Measurements from ENCODE around the gene CTNNA1. TPM values are rescaled to one million over a fixed set of nuclear protein-coding genes. Genes with fewer than 3 reads are reported as not detected.

The CTNNA1 gene
- total and polyA plus RNA-seq, 2 experiments from 2014 or later, result 171 to 260 TPM

- Histone ChIP-seq H3K4me3 (no peak overlapping the region), H3K4me1 (ENCODE audit: low read depth) (no peaks in the 10 kb centered on the region), H3K9me3 (ENCODE audit: low read depth) (no peaks in the 10 kb centered on the region), H3K36me3 (peaks cover 13% of the 10 kb centered on the region), H3K27me3 (no peaks in the 10 kb centered on the region), H3K27ac (no peak overlapping the region)
- TF ChIP-seq CTCF (IDR thresholded peaks at IDR 0.05; ENCODE audit: low read depth, low read length), result no peak
- DNase-seq (ENCODE audit: low read depth in 1 of 2, low spot score in 1 of 2), result no peak
These were observed 25.0 kb downstream of the CTNNA1 start for GRCh38 chr5:138778234-138778633.

- TF ChIP-seq CTCF (IDR thresholded peaks at IDR 0.05; ENCODE audit: low read depth, low read length), result no peak
- Histone ChIP-seq H3K4me1 (ENCODE audit: low read depth) (no peaks in the 10 kb centered on the region), H3K27ac (no peak overlapping the region), H3K27me3 (no peaks in the 10 kb centered on the region), H3K4me3 (no peak overlapping the region), H3K36me3 (peaks cover 16% of the 10 kb centered on the region), H3K9me3 (ENCODE audit: low read depth) (no peaks in the 10 kb centered on the region)
- DNase-seq (ENCODE audit: low read depth in 1 of 2, low spot score in 1 of 2), result no peak
These were observed 30.8 kb downstream of the CTNNA1 start for GRCh38 chr5:138783976-138784375.

- no peak overlapping the region for H3K4me3 ChIP-seq
- H3K27ac ChIP-seq, result no peak overlapping the region
- peaks cover 16% of the 10 kb centered on the region for H3K36me3 ChIP-seq
- no peak for TF ChIP-seq CTCF (IDR thresholded peaks at IDR 0.05; ENCODE audit: low read depth, low read length)
- no peaks in the 10 kb centered on the region for H3K27me3 ChIP-seq
- H3K4me1 ChIP-seq (ENCODE audit: low read depth), result no peaks in the 10 kb centered on the region
- DNase-seq (ENCODE audit: low read depth in 1 of 2, low spot score in 1 of 2), result peak in 1 of 2 donors; percentile 60
- no peaks in the 10 kb centered on the region for H3K9me3 ChIP-seq (ENCODE audit: low read depth)
These were observed 31.4 kb downstream of the CTNNA1 start for GRCh38 chr5:138784590-138784989.

- Histone ChIP-seq H3K4me3 (no peak overlapping the region), H3K27me3 (no peaks in the 10 kb centered on the region), H3K9me3 (ENCODE audit: low read depth) (no peaks in the 10 kb centered on the region), H3K36me3 (peaks cover 4% of the 10 kb centered on the region), H3K27ac (no peak overlapping the region), H3K4me1 (ENCODE audit: low read depth) (peaks cover 10% of the 10 kb centered on the region)
- TF ChIP-seq CTCF (IDR thresholded peaks at IDR 0.05; ENCODE audit: low read depth, low read length), result peak; percentile 60
- peak; percentile 53 to 62 for DNase-seq (ENCODE audit: low read depth in 1 of 2, low spot score in 1 of 2)
These were observed 36.6 kb downstream of the CTNNA1 start for GRCh38 chr5:138789771-138790242.

- Histone ChIP-seq H3K9me3 (ENCODE audit: low read depth) (no peaks in the 10 kb centered on the region), H3K27me3 (no peaks in the 10 kb centered on the region), H3K4me1 (ENCODE audit: low read depth) (peaks cover 10% of the 10 kb centered on the region), H3K4me3 (no peak overlapping the region), H3K27ac (peak overlapping the region; percentile 20), H3K36me3 (peaks cover 4% of the 10 kb centered on the region)
- DNase-seq (ENCODE audit: low read depth in 1 of 2, low spot score in 1 of 2), result no peak
- no peak for TF ChIP-seq CTCF (IDR thresholded peaks at IDR 0.05; ENCODE audit: low read depth, low read length)
These were observed 37.5 kb downstream of the CTNNA1 start for GRCh38 chr5:138790684-138791083.

Data from cardiac muscle cell (in vitro differentiated cells and primary cell).